Stimulated activated CD4-positive, alpha-beta T cell treated with anti-CD3 and anti-CD28 coated beads, Interleukin-4, amount 100 ng/mL, for 48 hours (primary cell): ENCODE results near the gene GABRB2.
"Not testable (repeated sequence)": the region's sequence is repeated elsewhere in the genome, so short reads cannot be mapped to it uniquely, and the experiment has no call there.

Experiments
- DNase-seq, 2 donors: peaks; one replicate each; pipeline ENCODE4 v3.0.0-alpha.2; 2020; ENCODE audit warnings: low read depth in 2 of 2

Gene GABRB2

DNA sequence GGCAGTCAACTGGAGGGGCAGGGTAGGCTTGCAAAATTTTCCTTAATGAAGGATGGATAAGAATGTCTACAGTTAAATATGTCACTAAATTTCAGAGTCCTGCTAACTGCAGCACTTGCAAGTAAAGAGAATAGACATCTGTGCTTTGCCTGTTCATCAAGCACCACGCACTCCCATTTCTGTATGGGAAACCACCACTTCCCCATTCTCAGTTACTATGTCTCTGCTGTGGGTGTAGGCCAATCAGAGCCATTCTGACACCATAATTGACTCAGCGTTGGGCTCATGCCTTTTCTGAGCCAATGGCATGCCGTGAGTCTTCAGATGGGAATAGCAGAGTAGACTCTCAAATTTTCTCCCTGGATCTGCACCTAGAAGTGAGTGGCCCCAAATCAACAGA, 247.5 kb downstream of the GABRB2 start:
- no peak for DNase-seq

DNA sequence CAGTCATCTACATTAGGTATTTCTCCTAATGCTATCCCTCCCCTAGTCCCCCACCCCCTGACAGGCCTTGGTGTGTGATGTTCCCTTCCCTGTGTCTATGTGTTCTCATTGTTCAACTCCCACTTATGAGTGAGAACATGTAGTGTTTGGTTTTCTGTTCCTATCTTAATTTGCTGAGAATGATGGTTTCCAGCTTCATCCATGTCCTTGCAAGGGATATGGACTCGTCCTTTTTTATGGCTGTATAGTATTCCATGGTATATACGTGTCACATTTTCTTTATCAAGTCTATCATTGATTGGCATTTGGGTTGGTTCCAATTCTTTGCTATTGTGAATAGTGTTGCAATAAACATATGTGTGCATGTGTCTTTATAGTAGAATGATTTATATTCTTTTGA, 249.1 kb downstream of the GABRB2 start:
- not testable (repeated sequence) for DNase-seq

GRCh38 chr5:161295721-161296250, 250.7 kb downstream of the GABRB2 start:
- DNase-seq: no peak

DNA sequence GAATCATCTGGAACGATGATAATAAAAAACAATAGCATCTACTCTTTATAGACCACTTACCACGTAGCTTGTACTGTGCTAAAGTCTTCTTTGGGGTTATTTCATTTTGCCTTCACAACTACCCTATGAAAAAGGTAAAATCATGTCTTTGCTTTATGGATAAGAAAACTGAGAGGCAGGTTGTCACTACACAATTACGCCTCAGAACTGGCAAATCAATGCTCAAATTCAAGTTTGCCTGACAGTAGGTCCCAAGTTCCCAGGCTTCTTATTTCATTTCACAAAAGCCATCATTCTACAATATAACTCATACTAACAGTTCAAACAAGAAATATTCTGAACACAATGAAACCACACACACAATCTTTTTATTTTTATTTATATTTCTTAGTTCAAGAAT, 258.5 kb downstream of the GABRB2 start:
- DNase-seq: no peak

DNA sequence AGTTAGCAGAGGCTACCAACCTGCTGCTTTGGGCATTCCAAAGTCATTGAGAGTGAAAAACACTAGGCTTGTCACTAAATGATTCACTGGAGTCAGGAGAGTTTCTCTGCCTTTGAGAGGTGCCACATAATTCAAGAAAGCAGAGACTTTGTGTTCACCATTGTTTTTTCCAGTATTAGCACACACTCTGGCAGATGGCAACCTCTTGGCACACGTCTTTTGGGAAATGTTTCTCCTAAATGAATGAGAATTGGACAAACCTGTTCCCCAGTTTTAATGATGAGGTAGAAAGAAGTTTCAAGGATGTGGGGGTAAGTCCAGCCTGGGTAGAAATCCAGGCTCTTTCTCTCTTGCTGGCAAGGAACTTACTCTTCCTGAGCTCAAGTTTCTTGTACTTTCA, 259.1 kb downstream of the GABRB2 start:
- DNase-seq: no peak

- DNase-seq: no peak
Observed at GRCh38 chr5:161286066-161286655, 260.4 kb downstream of the GABRB2 start.

DNA sequence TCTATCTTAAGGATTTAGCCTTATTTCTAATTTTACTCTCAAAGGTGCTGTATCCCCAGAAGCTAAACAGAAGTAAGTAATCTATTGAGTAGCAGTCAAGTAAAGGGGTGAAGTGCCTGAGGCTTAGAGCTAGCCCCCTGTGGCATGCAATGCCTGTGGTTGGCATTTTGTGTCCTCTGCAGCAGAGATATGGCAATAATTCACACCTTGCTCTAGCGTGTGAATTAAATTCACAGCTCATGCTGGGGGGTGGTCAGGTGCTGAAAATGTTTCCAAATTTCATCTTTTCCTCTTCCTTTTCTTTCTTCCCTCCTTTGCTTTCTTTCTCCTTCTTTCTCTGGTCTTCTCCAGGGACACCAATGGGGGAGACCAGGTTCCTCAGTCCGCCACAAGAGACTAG, 262.1 kb downstream of the GABRB2 start:
- no peak for DNase-seq

DNA sequence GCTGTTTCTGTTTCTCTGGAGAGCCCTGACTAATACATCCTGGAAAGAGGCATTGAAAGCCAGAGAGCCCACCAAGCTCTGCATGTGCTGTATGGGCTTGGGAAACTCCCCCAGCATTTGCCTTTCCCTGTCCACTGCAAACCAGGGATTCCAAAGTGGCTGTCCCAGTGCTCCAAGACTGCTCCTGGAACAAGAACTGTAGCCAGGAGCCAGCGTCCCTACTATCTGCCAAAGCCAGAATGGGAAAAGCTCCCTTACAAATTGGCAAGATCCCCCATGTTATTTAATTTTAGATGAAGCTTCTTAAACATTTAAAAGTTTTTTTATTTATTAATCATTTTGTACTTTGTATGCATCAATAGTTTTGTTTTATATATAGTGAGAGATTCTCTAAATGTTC, 263.2 kb downstream of the GABRB2 start:
- DNase-seq: no peak

GRCh38 chr5:161278739-161279660, 267.5 kb downstream of the GABRB2 start:
- DNase-seq: no peak

DNA sequence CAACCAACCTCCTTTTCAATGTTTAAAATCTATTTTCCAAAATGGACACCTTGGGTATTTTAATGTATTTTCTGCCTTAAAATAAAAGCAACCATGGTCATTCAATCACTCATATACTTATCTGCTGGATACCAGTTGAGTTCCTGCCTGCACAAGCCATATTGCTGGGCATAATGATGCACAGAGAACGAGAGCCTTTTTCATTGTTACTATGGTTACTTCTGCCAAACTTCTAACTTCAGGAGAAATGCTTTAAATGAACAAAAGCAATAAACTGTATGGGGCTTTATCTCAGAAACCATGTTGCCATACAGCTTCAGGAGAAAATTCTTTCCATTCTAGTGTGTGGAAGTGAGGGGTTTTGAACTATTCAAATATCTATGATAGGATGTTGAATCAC, 269.5 kb downstream of the GABRB2 start:
- no peak for DNase-seq

DNA sequence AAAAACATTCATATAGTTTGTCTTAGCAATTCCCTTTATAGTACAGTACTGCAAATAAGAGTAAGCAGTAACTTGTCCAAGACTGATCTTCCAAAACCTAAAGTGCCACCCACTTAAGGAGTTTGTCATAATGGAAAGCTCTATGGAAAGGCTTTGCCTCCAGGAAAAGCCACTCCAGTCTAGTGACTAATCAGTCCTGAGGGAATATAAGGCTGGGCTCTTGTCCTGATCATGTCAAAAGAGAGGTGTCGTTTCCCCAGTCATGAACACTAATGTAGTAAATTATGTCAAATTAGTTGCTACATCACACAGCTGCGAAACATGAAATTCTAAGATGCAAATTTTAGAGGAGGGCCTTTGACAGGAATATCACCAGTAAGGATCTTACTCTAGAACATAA, 271.6 kb downstream of the GABRB2 start:
- DNase-seq: no peak

- no peak for DNase-seq
Observed at GRCh38 chr5:161273410-161273809, 273.1 kb downstream of the GABRB2 start.

DNA sequence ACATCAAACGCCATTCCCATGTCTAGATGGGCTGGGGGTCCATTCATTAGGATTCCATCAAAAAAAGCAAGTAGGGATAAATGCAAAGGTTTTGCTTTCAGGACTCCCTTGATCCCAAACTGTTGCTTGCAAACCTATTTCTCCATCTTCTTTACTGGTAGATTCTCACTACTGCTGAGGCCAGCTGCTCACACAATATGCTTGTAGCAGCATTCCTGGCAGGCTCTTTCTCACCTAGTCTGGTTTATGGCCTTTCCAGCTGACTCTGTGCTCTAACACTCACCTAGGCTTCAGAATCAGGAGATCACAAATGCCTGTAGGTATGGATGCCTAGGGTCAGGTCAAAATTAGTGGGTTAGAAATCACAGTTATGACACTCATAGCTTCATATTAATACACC, 274.7 kb downstream of the GABRB2 start:
- DNase-seq: no peak

DNA sequence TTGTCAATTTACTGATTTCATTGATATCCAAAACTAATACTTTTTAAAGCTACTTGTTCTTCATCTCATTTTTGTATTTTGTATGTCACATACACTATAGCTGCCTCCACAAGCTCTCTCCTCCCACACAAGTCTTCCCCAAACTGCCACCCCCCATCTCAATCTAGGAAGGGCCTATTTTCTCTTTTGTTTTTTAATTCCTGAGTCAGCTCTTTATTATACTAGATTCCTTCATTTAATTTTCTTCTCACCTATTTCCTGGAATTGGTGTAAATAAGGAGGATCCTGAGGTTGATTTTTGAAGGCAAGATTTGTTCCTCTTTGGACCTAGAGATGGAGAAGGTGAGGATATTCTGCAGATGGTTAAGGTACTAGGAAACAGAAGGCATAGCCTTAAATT, 277.4 kb downstream of the GABRB2 start:
- DNase-seq: no peak

GRCh38 chr5:161266954-161267353, 279.6 kb downstream of the GABRB2 start:
- no peak for DNase-seq

DNA sequence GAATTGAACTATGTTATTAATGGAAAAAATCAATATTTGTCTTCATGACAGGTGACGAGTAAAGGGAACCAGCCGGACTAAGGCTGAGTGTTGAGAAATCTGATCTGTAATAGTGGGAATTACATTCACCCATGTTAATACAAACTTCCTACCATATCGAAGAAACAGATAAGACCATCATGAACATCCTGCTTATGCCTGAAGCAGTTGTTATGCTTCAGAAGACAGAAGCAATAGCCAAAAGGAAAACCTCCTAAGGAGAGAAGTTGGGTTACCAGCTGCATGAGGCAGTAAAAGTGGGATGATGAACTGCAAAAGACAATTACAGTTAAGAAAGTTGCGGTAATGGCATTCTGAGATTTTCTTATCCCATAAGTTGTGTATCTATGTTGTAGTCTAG, 281.5 kb downstream of the GABRB2 start:
- no peak for DNase-seq

DNA sequence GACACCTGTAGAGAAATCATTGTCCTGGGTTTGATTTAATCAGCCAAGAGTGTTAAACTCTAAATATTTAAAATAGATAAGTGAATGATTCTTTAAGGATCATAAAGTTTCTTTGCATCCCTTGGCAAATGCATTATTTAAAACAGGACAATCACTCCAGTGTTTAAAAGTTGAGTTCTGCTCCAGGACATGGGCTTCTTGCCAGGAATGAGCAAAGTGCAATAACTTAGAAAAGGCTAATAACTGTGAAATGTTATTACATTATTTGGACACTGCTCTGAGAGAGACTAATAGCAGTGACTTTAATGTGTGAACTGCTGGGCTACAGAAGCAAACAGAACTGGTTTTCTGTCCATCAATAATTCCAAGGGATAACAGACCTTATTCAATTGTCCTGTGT, 283.3 kb downstream of the GABRB2 start:
- no peak for DNase-seq

- DNase-seq: no peak
Observed at GRCh38 chr5:161261668-161262323, 284.7 kb downstream of the GABRB2 start.

GRCh38 chr5:161258438-161258837, 288.1 kb downstream of the GABRB2 start:
- no peak for DNase-seq

DNA sequence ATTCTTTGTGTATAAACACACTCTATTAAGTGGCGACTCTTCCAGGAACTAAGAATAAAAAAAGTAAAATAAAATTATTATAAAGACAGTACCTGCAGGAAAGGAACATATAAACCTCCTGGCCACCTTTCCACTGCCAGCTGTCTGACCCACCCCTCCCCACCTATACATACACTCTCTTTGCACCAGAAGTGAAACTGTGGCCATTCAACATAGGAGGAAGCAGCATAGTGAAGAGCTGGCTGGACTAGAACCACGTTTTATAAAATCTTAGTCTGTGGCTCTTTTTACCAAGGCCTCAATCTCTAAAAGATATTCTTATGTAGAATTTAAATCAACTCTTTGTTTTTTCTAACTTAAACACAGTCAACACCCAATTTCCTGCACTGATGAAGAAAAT, 289.6 kb downstream of the GABRB2 start:
- no peak for DNase-seq

GRCh38 chr5:161252955-161253354, 293.6 kb downstream of the GABRB2 start:
- DNase-seq: not testable (repeated sequence)

GRCh38 chr5:161246749-161247148, 299.8 kb downstream of the GABRB2 start:
- no peak for DNase-seq

DNA sequence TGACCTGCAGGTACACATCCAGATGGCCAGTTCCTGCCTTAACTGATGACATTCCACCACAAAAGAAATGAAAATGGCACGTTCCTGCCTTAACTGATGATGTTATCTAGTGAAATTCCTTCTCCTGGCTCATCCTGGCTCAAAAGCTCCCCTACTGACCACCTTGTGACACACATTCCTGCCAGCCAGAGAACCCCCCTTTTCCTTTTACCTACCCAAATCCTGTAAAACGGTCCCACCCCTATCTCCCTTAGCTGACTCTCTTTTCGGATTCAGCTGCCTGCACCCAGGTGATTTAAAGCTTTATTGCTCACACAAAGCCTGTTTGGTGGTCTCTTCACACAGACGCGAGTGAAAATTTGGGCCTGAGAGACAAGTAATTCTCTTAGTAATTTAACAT, 300.7 kb downstream of the GABRB2 start:
- not testable (repeated sequence) for DNase-seq
